ENCODE results near the gene TPST2.

The TPST2 gene

DNA sequence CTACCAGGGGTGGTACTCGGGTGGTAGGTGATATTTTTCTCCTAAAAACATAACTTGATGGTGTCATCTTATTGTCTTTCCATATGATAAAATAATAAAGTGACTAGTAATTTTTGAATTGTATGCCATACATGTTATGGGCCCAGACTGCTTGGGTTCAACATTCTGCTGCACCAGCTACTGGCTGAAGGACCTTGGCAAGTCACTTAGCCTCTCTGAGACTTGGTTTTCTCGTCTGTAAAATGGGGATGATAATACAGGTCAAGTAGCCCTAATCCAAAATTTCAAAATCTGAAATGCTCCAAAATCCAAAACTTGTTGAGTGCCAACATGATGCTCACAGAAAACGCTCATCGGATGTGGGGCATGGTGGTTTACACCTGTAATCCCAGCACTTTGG is 42.1 kb downstream of the TPST2 start:
- WGBS (ENCODE audit: insufficient coverage, insufficient read length), result no CpG with 5 or more reads among the region's 4 CpGs
- Histone ChIP-seq H3K36me3 (ENCODE audit: control insufficient read depth, insufficient read depth, low read length) (peaks cover under 1% of the 10 kb centered on the region; the same call in 1 of the 2 replicates), H3K27me3 (ENCODE audit: control insufficient read depth, insufficient read depth, low read length) (no peaks in the 10 kb centered on the region), H3K4me3 (ENCODE audit: low read length) (no peak overlapping the region), H3K9me3 (ENCODE audit: control insufficient read depth, insufficient read depth, low read length) (no peaks in the 10 kb centered on the region), H3K4me1 (ENCODE audit: control insufficient read depth, insufficient read depth, low read length) (peaks cover 2% of the 10 kb centered on the region; the same call in 1 of the 2 replicates), H3K27ac (ENCODE audit: low read length) (no peak overlapping the region)
- no peak for DNase-seq (ENCODE audit: low read depth, low spot score)

DNA sequence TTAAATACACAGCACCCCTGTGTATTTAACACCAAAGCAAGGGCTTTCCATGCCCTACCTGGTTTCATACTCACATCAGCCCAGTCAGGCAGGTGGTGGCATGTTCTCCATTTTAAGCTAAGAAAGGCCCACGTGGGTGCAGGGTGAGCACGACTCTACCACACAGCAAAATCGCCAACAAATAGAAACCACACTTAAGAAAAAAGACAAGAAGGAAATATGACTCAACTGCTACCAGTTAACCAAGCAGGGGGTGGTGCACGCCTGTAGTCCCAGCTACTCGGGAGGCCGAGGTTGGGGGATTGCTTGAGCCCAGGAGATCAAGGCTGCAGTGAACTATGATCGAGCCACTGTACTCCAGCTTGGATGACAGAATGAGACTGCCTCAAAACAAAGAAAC is 42.5 kb downstream of the TPST2 start:
- H3K36me3 ChIP-seq (ENCODE audit: control insufficient read depth, insufficient read depth, low read length), result peaks cover 4% of the 10 kb centered on the region; the same call in 1 of the 2 replicates
- H3K9me3 ChIP-seq (ENCODE audit: control insufficient read depth, insufficient read depth, low read length), result no peaks in the 10 kb centered on the region
- H3K4me1 ChIP-seq (ENCODE audit: control insufficient read depth, insufficient read depth, low read length), result peaks cover 2% of the 10 kb centered on the region; the same call in 1 of the 2 replicates
- WGBS (ENCODE audit: insufficient coverage, insufficient read length), result no CpG with 5 or more reads among the region's 7 CpGs
- no peak overlapping the region for H3K27ac ChIP-seq (ENCODE audit: low read length)
- DNase-seq (ENCODE audit: low read depth, low spot score), result no peak
- H3K4me3 ChIP-seq (ENCODE audit: low read length), result no peak overlapping the region
- H3K27me3 ChIP-seq (ENCODE audit: control insufficient read depth, insufficient read depth, low read length), result no peaks in the 10 kb centered on the region

DNA sequence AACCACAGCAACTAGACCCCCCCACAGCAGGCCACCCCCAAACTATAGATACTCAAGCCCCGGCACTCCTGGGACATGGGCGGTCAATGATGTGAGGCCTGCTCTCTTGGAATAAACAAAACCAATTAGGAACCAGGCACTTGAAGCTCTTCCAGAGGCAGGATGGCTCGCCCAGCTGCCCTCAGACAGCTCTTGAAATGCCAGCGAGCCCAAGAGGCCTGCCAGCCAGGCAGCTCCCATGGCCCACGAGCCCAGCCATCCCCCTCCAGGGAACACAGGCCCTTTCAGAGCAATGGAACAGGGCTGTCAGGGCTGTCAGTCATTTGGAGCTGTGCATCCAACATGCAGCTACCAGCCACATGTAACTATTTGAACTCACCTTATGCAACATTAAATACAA is 43.6 kb downstream of the TPST2 start:
- no peak for DNase-seq (ENCODE audit: low read depth, low spot score)
- no peak overlapping the region for H3K27ac ChIP-seq (ENCODE audit: low read length)
- H3K4me3 ChIP-seq (ENCODE audit: low read length), result no peak overlapping the region; the same call in 1 of the 2 replicates
- WGBS (ENCODE audit: insufficient coverage, insufficient read length), result no CpG with 5 or more reads among the region's 5 CpGs
- no peaks in the 10 kb centered on the region for H3K9me3 ChIP-seq (ENCODE audit: control insufficient read depth, insufficient read depth, low read length)
- H3K4me1 ChIP-seq (ENCODE audit: control insufficient read depth, insufficient read depth, low read length), result peaks cover 2% of the 10 kb centered on the region; the same call in 1 of the 2 replicates
- no peaks in the 10 kb centered on the region for H3K27me3 ChIP-seq (ENCODE audit: control insufficient read depth, insufficient read depth, low read length)
- H3K36me3 ChIP-seq (ENCODE audit: control insufficient read depth, insufficient read depth, low read length), result peaks cover 5% of the 10 kb centered on the region; the same call in 1 of the 2 replicates

DNA sequence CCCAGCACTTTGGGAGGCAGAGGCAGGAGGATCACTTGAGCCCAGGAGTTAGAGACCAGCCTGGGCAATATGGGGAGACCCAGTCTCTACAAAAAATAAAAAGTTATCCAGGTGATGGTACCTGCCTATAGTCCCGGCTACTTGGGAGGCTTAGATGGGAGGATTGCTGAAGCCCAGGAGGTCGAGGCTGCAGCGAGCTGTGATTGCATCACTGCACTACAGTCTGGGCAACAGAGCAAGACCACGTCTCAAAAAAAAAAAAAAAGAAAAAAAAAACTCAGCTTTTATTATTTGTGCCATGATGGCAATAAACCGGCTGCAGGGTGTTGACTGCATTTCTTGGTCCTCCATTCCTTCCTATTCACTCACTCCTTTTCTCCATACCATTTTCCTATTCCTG is 44.1 kb downstream of the TPST2 start:
- no peak for DNase-seq (ENCODE audit: low read depth, low spot score)
- Histone ChIP-seq H3K4me3 (ENCODE audit: low read length) (no peak overlapping the region), H3K9me3 (ENCODE audit: control insufficient read depth, insufficient read depth, low read length) (no peaks in the 10 kb centered on the region), H3K36me3 (ENCODE audit: control insufficient read depth, insufficient read depth, low read length) (peaks cover 10% of the 10 kb centered on the region), H3K27ac (ENCODE audit: low read length) (no peak overlapping the region), H3K4me1 (ENCODE audit: control insufficient read depth, insufficient read depth, low read length) (peaks cover 2% of the 10 kb centered on the region; the same call in 1 of the 2 replicates), H3K27me3 (ENCODE audit: control insufficient read depth, insufficient read depth, low read length) (no peaks in the 10 kb centered on the region)
- no CpG with 5 or more reads among the region's 5 CpGs for WGBS (ENCODE audit: insufficient coverage, insufficient read length)

DNA sequence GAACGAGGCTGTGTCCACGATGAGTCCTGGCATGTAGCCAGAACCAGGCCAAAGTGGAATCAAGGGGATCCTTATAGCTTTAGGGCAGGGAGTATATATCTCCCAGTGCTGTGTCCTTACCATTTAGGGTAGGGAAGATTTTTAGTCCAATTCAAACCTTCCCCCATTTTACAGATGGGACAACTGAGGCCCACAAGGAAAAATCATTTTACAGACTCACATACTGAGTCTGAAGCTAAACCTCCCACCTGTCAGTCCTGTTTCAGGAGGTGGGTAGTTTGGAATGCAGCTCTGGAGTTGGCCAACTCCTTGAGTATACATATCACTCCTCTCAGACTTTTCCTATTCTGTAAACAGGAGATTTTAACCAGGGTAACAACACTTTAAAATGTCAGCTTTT is 44.5 kb downstream of the TPST2 start:
- H3K9me3 ChIP-seq (ENCODE audit: control insufficient read depth, insufficient read depth, low read length), result no peaks in the 10 kb centered on the region
- H3K36me3 ChIP-seq (ENCODE audit: control insufficient read depth, insufficient read depth, low read length), result peaks cover 14% of the 10 kb centered on the region
- no peak overlapping the region for H3K4me3 ChIP-seq (ENCODE audit: low read length)
- WGBS (ENCODE audit: insufficient coverage, insufficient read length), result no CpG with 5 or more reads among the region's 2 CpGs
- no peak overlapping the region for H3K27ac ChIP-seq (ENCODE audit: low read length)
- DNase-seq (ENCODE audit: low read depth, low spot score), result no peak
- no peaks in the 10 kb centered on the region for H3K27me3 ChIP-seq (ENCODE audit: control insufficient read depth, insufficient read depth, low read length)
- peaks cover under 1% of the 10 kb centered on the region; the same call in 1 of the 2 replicates for H3K4me1 ChIP-seq (ENCODE audit: control insufficient read depth, insufficient read depth, low read length)

DNA sequence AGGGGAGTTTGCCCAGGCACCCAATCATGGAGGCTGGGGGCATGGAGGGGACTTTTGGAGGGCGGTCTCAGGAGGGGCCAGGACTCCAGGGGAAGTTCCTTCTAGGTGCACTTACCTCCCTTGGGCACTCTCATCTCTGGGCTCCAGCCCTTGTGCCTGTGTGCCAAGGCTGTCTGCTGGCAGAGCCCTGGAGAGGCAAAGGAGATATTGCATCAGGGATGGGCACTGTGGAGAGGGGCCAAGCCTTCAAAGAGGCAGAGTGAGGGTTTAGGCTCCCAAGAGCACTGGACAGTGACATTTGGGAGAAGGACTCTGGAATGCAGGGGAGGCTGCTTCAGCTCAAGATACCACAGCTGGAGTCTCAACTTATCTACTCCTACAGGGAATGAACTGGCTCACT is 45.4 kb downstream of the TPST2 start:
- no peaks in the 10 kb centered on the region for H3K27me3 ChIP-seq (ENCODE audit: control insufficient read depth, insufficient read depth, low read length)
- H3K4me1 ChIP-seq (ENCODE audit: control insufficient read depth, insufficient read depth, low read length), result no peaks in the 10 kb centered on the region; the same call in 1 of the 2 replicates
- DNase-seq (ENCODE audit: low read depth, low spot score), result no peak
- WGBS (ENCODE audit: insufficient coverage, insufficient read length), result no CpG with 5 or more reads among the region's 1 CpG
- H3K4me3 ChIP-seq (ENCODE audit: low read length), result no peak overlapping the region
- H3K27ac ChIP-seq (ENCODE audit: low read length), result no peak overlapping the region
- peaks cover 15% of the 10 kb centered on the region for H3K36me3 ChIP-seq (ENCODE audit: control insufficient read depth, insufficient read depth, low read length)
- H3K9me3 ChIP-seq (ENCODE audit: control insufficient read depth, insufficient read depth, low read length), result no peaks in the 10 kb centered on the region

DNA sequence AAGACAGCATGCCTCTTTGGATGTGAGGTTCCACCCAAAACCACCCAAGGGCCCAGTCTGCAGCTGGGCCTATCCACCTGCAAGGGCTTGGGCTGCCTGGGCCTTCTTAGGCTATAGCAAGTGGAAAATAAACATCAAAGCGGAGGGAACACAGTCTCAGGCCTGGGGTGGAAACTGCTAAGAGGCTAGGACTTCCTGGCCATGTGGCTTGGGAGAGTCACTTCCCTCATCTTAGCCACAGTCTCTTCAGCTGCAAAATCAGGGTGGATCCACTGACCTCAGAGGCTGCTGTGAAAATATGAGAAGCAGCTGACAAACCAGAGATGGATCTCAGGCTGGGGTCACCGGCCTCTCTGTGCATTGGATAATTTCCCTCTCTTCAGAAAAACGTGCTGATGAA is 47.1 kb downstream of the TPST2 start:
- Histone ChIP-seq H3K9me3 (ENCODE audit: control insufficient read depth, insufficient read depth, low read length) (no peaks in the 10 kb centered on the region), H3K36me3 (ENCODE audit: control insufficient read depth, insufficient read depth, low read length) (peaks cover 15% of the 10 kb centered on the region), H3K4me1 (ENCODE audit: control insufficient read depth, insufficient read depth, low read length) (no peaks in the 10 kb centered on the region; the same call in 1 of the 2 replicates), H3K27me3 (ENCODE audit: control insufficient read depth, insufficient read depth, low read length) (no peaks in the 10 kb centered on the region), H3K27ac (ENCODE audit: low read length) (no peak overlapping the region), H3K4me3 (ENCODE audit: low read length) (no peak overlapping the region)
- DNase-seq (ENCODE audit: low read depth, low spot score), result no peak
- no CpG with 5 or more reads among the region's 3 CpGs for WGBS (ENCODE audit: insufficient coverage, insufficient read length)

DNA sequence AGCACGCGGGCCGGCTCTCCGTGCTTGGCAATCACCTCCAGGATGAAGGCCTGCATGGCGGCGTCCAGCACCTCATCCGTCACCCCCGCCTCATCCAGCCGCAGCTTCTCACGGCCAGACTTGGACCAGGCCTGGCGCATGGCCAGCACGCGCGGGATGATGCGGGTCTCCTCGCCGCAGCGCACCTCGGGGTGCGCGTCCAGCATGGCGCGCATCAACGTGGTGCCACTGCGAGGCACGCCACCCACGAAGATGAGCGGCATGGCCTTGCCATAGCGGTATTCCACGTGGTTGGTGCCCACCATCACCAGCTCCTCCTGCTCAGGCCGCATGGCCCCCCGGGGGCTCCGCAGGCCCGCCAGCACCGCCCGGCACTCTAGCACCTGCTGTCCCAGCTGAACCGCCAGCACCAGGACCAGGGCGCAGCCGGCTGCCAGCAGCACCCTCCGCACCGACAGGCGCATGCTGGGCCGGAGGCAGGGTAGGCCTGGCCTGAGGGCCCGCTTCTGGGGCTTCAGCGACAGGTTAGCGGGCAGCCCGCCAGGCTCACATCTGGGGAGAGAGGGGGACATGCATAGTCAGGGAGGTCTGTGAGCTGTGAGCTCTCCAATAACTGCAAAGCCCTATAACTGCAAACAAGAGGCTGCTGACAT is 48.6 kb downstream of the TPST2 start:
- no peak for DNase-seq (ENCODE audit: low read depth, low spot score)
- Histone ChIP-seq H3K4me3 (ENCODE audit: low read length) (no peak overlapping the region), H3K9me3 (ENCODE audit: control insufficient read depth, insufficient read depth, low read length) (no peaks in the 10 kb centered on the region), H3K4me1 (ENCODE audit: control insufficient read depth, insufficient read depth, low read length) (no peaks in the 10 kb centered on the region; the same call in 1 of the 2 replicates), H3K27me3 (ENCODE audit: control insufficient read depth, insufficient read depth, low read length) (no peaks in the 10 kb centered on the region), H3K27ac (ENCODE audit: low read length) (no peak overlapping the region), H3K36me3 (ENCODE audit: control insufficient read depth, insufficient read depth, low read length) (peaks cover 15% of the 10 kb centered on the region)
- WGBS (ENCODE audit: insufficient coverage, insufficient read length), result no CpG with 5 or more reads among the region's 47 CpGs

DNA sequence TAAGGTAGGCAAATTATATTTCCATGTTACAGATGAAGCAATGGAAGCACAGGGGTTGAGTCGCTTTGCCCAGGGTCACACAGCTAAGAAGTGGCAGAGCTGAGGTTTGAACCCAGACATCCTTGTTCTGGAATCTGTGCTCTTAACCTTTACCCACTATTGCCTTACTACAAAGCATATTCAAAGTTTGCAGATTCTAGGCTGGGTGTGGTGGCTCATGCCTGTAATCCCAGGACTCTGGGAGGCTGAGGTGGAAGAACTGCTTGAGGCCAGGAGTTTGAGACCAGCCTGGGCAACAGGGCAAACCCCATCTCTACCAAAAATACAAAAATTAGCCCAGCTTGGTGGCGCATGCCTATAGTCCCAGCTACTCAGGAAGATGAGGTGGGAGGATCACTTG is 49.8 kb downstream of the TPST2 start:
- Histone ChIP-seq H3K9me3 (ENCODE audit: control insufficient read depth, insufficient read depth, low read length) (no peaks in the 10 kb centered on the region), H3K4me1 (ENCODE audit: control insufficient read depth, insufficient read depth, low read length) (no peaks in the 10 kb centered on the region; the same call in 1 of the 2 replicates), H3K27ac (ENCODE audit: low read length) (no peak overlapping the region), H3K4me3 (ENCODE audit: low read length) (no peak overlapping the region), H3K36me3 (ENCODE audit: control insufficient read depth, insufficient read depth, low read length) (peaks cover 20% of the 10 kb centered on the region), H3K27me3 (ENCODE audit: control insufficient read depth, insufficient read depth, low read length) (no peaks in the 10 kb centered on the region)
- no peak for DNase-seq (ENCODE audit: low read depth, low spot score)
- no CpG with 5 or more reads among the region's 2 CpGs for WGBS (ENCODE audit: insufficient coverage, insufficient read length)

DNA sequence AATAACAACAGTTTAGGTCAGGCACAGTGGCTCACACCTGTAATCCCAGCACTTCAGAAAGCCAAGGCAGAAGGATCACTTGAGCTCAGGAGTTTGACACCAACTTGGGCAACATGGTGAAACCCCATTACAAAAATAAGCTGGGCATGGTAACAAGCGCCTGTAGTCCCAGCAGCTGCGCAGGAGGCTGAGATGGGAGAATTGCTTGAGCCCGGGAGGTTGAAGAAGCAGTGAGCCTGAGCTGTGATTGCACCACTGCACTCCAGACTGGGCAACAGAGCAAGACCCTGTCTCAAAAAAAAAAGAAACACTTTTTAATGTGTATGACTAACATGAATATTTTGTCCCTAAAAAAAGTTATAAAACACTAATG is 53.2 kb downstream of the TPST2 start:
- Histone ChIP-seq H3K36me3 (ENCODE audit: control insufficient read depth, insufficient read depth, low read length) (peaks cover 19% of the 10 kb centered on the region), H3K4me3 (ENCODE audit: low read length) (no peak overlapping the region), H3K27me3 (ENCODE audit: control insufficient read depth, insufficient read depth, low read length) (no peaks in the 10 kb centered on the region), H3K27ac (ENCODE audit: low read length) (no peak overlapping the region), H3K4me1 (ENCODE audit: control insufficient read depth, insufficient read depth, low read length) (no peaks in the 10 kb centered on the region), H3K9me3 (ENCODE audit: control insufficient read depth, insufficient read depth, low read length) (no peaks in the 10 kb centered on the region)
- DNase-seq (ENCODE audit: low read depth, low spot score), result no peak
- no CpG with 5 or more reads among the region's 3 CpGs for WGBS (ENCODE audit: insufficient coverage, insufficient read length)
